Activated T-helper 1 cell treated with anti-CD3 and anti-CD28 coated beads, Interleukin-12 subunit alpha, Interleukin-12 subunit beta, Interleukin-2, Interleukin-4 antibody, amounts not matched to agents 30 ng/mL and 10 ng/mL and 1 ng/mL, durations not matched to agents 14 hours and 24 hours and 36 hours (primary cell): ENCODE results near the gene DUSP16. TPM values are rescaled to one million over a fixed set of nuclear protein-coding genes. Genes with fewer than 3 reads are reported as not detected.

ENCODE experiments used
- DNase-seq: peaks from one replicate; pipeline ENCODE4 v3.0.0; 2021; ENCODE audit warnings: low spot score
- H3K27ac Mint-ChIP-seq: one replicate; pipeline ENCODE4 v1.8.0; 2021; ENCODE audit warnings: mild to moderate bottlenecking, mixed read lengths
- H3K27me3 Mint-ChIP-seq: one replicate; pipeline ENCODE4 v1.8.0; 2022; ENCODE audit warnings: mild to moderate bottlenecking, moderate library complexity, mixed read lengths; ENCODE audit not compliant: insufficient read depth
- H3K36me3 Mint-ChIP-seq: one replicate; pipeline ENCODE4 v1.8.0; 2021; ENCODE audit warnings: low read depth, mixed read lengths
- H3K4me1 Mint-ChIP-seq: one replicate; pipeline ENCODE4 v1.8.0; 2021; ENCODE audit warnings: low read depth, mixed read lengths
- H3K4me3 Mint-ChIP-seq: one replicate; pipeline ENCODE4 v1.8.0; 2021; ENCODE audit warnings: mild to moderate bottlenecking, moderate library complexity, mixed read lengths
- H3K9me3 Mint-ChIP-seq: one replicate; pipeline ENCODE4 v1.8.0; 2021; ENCODE audit warnings: mixed read lengths
- intact Hi-C: fragments of 100-400 bp; cut with micrococcal nuclease; formaldehyde crosslinking; loops from one replicate; pipeline ENCODE4 v1.15.1; 2024
- total RNA-seq: library from RNA; stranded (reverse); gene quantifications from 2 replicates; pipeline ENCODE4 v1.2.3, GENCODE V29; 2022

Gene DUSP16
- total RNA-seq, 1 donor from 2014 or later = 52.0 TPM

- peaks cover 32% of the 10 kb centered on the region for H3K4me1 Mint-ChIP-seq
- no peak overlapping the region for H3K4me3 Mint-ChIP-seq
- intact Hi-C loops = no loop called here
- H3K27ac Mint-ChIP-seq = no peak overlapping the region
- H3K9me3 Mint-ChIP-seq = peaks cover 3% of the 10 kb centered on the region
- DNase-seq = no peak
- peaks cover 34% of the 10 kb centered on the region for H3K36me3 Mint-ChIP-seq
- H3K27me3 Mint-ChIP-seq = no peaks in the 10 kb centered on the region
Observed at GRCh38 chr12:12488823-12489550, 73.7 kb downstream of the DUSP16 start.

- DNase-seq = no peak
- peak overlapping the region; percentile 55 for H3K27ac Mint-ChIP-seq
- H3K4me1 Mint-ChIP-seq = peaks cover 39% of the 10 kb centered on the region
- peaks cover 3% of the 10 kb centered on the region for H3K9me3 Mint-ChIP-seq
- H3K36me3 Mint-ChIP-seq = peaks cover 40% of the 10 kb centered on the region
- H3K4me3 Mint-ChIP-seq = no peak overlapping the region
- intact Hi-C loops = no loop called here
- no peaks in the 10 kb centered on the region for H3K27me3 Mint-ChIP-seq
Observed at GRCh38 chr12:12488296-12488695, 74.4 kb downstream of the DUSP16 start.

GRCh38 chr12:12487490-12487889 lies 75.2 kb downstream of the DUSP16 start:
- Mint-ChIP-seq H3K9me3 (peaks cover 3% of the 10 kb centered on the region), H3K4me1 (peaks cover 47% of the 10 kb centered on the region), H3K27ac (peak overlapping the region; percentile 55), H3K4me3 (no peak overlapping the region), H3K27me3 (no peaks in the 10 kb centered on the region), H3K36me3 (peaks cover 45% of the 10 kb centered on the region)
- intact Hi-C loops = loop anchor here (1.0 kb wide), 1 partner anchor 9 kb away; no protein-coding TSS in a partner anchor
- no peak for DNase-seq

DNA sequence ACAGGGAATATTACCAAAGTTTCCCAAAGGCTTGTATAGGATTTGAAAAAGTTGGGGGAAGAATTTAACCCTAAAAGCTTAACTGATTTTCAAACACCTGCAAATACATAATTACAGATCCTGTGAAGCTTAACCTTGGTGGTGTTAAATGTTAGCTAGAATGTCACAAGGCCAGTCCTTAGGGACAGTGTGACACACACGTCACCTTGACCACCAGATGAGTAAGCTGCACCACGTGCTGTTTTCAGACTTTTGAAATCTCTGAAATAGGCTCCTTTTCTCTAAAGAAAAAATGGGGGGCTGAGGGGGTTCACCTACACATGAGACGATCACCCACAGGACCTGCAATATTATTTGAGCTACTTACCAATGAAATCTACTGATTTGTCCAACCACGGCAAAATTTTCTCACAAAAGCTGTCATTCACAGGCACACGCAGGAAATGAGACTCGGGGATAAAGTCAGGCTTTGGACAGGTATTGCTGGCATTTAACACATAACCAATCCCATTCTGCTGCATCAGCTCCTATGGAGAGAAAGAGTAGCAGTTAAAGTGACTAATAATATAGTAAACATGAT lies 75.9 kb downstream of the DUSP16 start:
- H3K4me1 Mint-ChIP-seq = peaks cover 55% of the 10 kb centered on the region
- peak overlapping the region; percentile 59 for H3K27ac Mint-ChIP-seq
- intact Hi-C loops = loop anchor here (1.0 kb wide), 1 partner anchor 10 kb away; no protein-coding TSS in a partner anchor
- H3K4me3 Mint-ChIP-seq = no peak overlapping the region
- H3K9me3 Mint-ChIP-seq = peaks cover 3% of the 10 kb centered on the region
- DNase-seq = no peak
- H3K36me3 Mint-ChIP-seq = peaks cover 48% of the 10 kb centered on the region
- no peaks in the 10 kb centered on the region for H3K27me3 Mint-ChIP-seq

GRCh38 chr12:12483438-12483837 lies 79.2 kb downstream of the DUSP16 start:
- intact Hi-C loops = loop anchor here (2.0 kb wide), 1 partner anchor 213 kb away; the partner anchor contains the start of gene GPR19
- H3K9me3 Mint-ChIP-seq = peaks cover 3% of the 10 kb centered on the region
- H3K4me1 Mint-ChIP-seq = peaks cover 82% of the 10 kb centered on the region
- H3K4me3 Mint-ChIP-seq = peak overlapping the region; percentile 72
- H3K27ac Mint-ChIP-seq = peak overlapping the region; percentile 93
- no peak for DNase-seq
- no peaks in the 10 kb centered on the region for H3K27me3 Mint-ChIP-seq
- H3K36me3 Mint-ChIP-seq = peaks cover 59% of the 10 kb centered on the region

GRCh38 chr12:12482959-12483358 lies 79.7 kb downstream of the DUSP16 start:
- Mint-ChIP-seq H3K4me3 (peak overlapping the region; percentile 72), H3K36me3 (peaks cover 57% of the 10 kb centered on the region), H3K4me1 (peaks cover 77% of the 10 kb centered on the region), H3K27me3 (no peaks in the 10 kb centered on the region), H3K9me3 (no peaks in the 10 kb centered on the region), H3K27ac (peak overlapping the region; percentile 93)
- intact Hi-C loops = loop anchor here (1.0 to 2.0 kb wide), 4 partner anchors 9 to 214 kb away; partner anchors contain the start of gene GPR19
- no peak for DNase-seq

- Mint-ChIP-seq H3K27ac (peak overlapping the region; percentile 93), H3K9me3 (no peaks in the 10 kb centered on the region), H3K36me3 (peaks cover 59% of the 10 kb centered on the region), H3K27me3 (no peaks in the 10 kb centered on the region), H3K4me1 (peaks cover 70% of the 10 kb centered on the region), H3K4me3 (peak overlapping the region; percentile 72)
- intact Hi-C loops = loop anchor here (1.0 to 2.0 kb wide), 4 partner anchors 8 to 215 kb away; partner anchors contain the start of gene GPR19
- peak; percentile 49 for DNase-seq
Observed at GRCh38 chr12:12482150-12482761, 80.4 kb downstream of the DUSP16 start.

GRCh38 chr12:12481631-12482030 lies 81.0 kb downstream of the DUSP16 start:
- peaks cover 61% of the 10 kb centered on the region for H3K36me3 Mint-ChIP-seq
- H3K9me3 Mint-ChIP-seq = no peaks in the 10 kb centered on the region
- no peak for DNase-seq
- peaks cover 63% of the 10 kb centered on the region for H3K4me1 Mint-ChIP-seq
- peak overlapping the region; percentile 93 for H3K27ac Mint-ChIP-seq
- no peaks in the 10 kb centered on the region for H3K27me3 Mint-ChIP-seq
- H3K4me3 Mint-ChIP-seq = peak overlapping the region; percentile 55
- intact Hi-C loops = loop anchor here (1.0 to 2.0 kb wide), 4 partner anchors 7 to 215 kb away; partner anchors contain the start of gene GPR19

DNA sequence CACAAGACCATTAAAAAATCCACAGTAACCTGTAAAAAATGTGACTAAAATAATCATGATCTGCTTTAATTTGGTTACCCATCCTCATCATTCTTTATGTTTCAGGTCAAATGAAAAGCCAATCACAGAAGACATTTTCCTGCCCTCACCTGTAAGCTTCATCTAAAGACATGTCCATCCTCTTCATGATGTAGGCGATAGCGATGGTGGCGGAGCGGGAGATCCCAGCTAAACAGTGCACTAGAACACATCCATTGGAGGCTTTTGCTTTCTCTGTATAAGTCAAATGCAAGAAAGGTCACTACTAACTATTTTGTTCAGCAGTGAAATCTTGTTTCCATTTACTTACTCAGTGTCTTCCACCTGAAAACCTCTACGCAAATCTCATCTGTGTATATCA lies 82.6 kb downstream of the DUSP16 start:
- H3K36me3 Mint-ChIP-seq = peaks cover 56% of the 10 kb centered on the region
- intact Hi-C loops = no loop called here
- H3K4me1 Mint-ChIP-seq = peaks cover 69% of the 10 kb centered on the region
- no peak overlapping the region for H3K4me3 Mint-ChIP-seq
- no peak for DNase-seq
- peak overlapping the region; percentile 60 for H3K27ac Mint-ChIP-seq
- H3K27me3 Mint-ChIP-seq = no peaks in the 10 kb centered on the region
- H3K9me3 Mint-ChIP-seq = no peaks in the 10 kb centered on the region

- Mint-ChIP-seq H3K27me3 (no peaks in the 10 kb centered on the region), H3K4me1 (peaks cover 72% of the 10 kb centered on the region), H3K9me3 (no peaks in the 10 kb centered on the region), H3K4me3 (no peak overlapping the region), H3K27ac (peak overlapping the region; percentile 68), H3K36me3 (peaks cover 55% of the 10 kb centered on the region)
- no peak for DNase-seq
- intact Hi-C loops = no loop called here
Observed at GRCh38 chr12:12477532-12477890, 85.2 kb downstream of the DUSP16 start.

GRCh38 chr12:12476857-12477531 lies 85.7 kb downstream of the DUSP16 start:
- DNase-seq = no peak
- no peak overlapping the region for H3K4me3 Mint-ChIP-seq
- peaks cover 67% of the 10 kb centered on the region for H3K4me1 Mint-ChIP-seq
- intact Hi-C loops = no loop called here
- peak overlapping the region; percentile 68 for H3K27ac Mint-ChIP-seq
- peaks cover 53% of the 10 kb centered on the region for H3K36me3 Mint-ChIP-seq
- H3K9me3 Mint-ChIP-seq = no peaks in the 10 kb centered on the region
- no peaks in the 10 kb centered on the region for H3K27me3 Mint-ChIP-seq

DNA sequence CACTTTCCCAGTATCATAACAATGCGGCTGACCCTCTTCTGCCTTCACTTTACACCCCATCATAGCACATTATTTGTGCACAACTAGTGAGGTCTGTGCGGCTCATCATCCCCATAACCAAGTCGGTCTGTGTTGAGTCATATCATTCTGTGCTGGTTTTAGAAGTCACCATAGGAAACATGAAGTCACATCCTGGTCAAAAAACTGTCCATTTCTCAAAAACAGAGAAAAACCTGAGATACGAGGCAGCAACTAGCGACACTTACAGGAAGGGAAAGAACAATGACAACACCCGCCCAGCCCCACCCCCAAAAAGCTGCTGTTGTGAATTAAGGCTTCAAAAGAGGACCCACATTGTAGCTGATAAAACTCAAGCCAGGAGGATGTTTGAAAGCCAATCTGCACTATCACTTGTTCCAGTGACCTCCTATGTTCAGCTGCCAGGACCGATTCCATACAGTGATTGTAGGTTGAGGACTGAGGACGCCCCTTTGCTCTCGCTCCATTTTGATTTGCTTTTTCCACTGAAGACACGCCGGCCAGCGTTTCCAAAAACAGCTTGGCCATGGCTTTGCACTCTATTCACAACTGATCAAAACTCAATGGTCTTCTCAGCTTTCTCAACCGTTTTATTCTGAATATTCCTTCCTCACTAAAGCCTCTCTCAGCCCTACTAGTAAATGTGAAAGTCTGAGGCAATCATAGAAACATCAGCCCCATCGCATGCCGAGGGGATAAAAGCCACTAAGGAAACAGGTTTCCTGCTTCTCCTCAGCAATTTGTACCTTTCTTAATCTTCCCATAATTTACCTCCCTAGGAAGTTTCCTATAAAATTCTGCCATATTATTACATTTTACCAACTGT lies 87.5 kb downstream of the DUSP16 start:
- Mint-ChIP-seq H3K27ac (peak overlapping the region; percentile 99), H3K4me3 (peak overlapping the region; percentile 60), H3K27me3 (no peaks in the 10 kb centered on the region), H3K9me3 (no peaks in the 10 kb centered on the region), H3K36me3 (peaks cover 59% of the 10 kb centered on the region), H3K4me1 (peaks cover 68% of the 10 kb centered on the region)
- intact Hi-C loops = loop anchor here (1.0 to 2.0 kb wide), 14 partner anchors 7 to 250 kb away; no protein-coding TSS in a partner anchor
- peak; percentile 66 for DNase-seq
